Ishikawa (cell line): ENCODE results near the gene PACS1.

Experiments
- CEBPB ChIP-seq: IDR thresholded peaks from 2 replicates; pipeline ENCODE4 v1.6.1; 2012
- CREB1 ChIP-seq: IDR thresholded peaks from 2 replicates; pipeline ENCODE4 v1.6.1; 2012; ENCODE audit warnings: low read depth
- EGR1 ChIP-seq: IDR thresholded peaks from 2 replicates; pipeline ENCODE4 v1.6.1; 2012
- EP300 ChIP-seq: IDR thresholded peaks from 2 replicates; pipeline ENCODE4 v1.6.1; 2012; ENCODE audit warnings: borderline replicate concordance
- FOXM1 ChIP-seq: IDR thresholded peaks from 2 replicates; pipeline ENCODE4 v1.6.1; 2012; ENCODE audit warnings: low read depth, borderline replicate concordance
- MAX ChIP-seq: IDR thresholded peaks from 2 replicates; pipeline ENCODE4 v1.6.1; 2012
- NFIC ChIP-seq: IDR thresholded peaks from 2 replicates; pipeline ENCODE4 v1.6.1; 2012
- RAD21 ChIP-seq: IDR thresholded peaks from 2 replicates; pipeline ENCODE4 v1.6.1; 2012; ENCODE audit warnings: low read depth
- TAF1 ChIP-seq: IDR thresholded peaks from 2 replicates; pipeline ENCODE4 v1.6.1; 2012; ENCODE audit warnings: low read depth, mild to moderate bottlenecking
- TCF12 ChIP-seq: IDR thresholded peaks from 2 replicates; pipeline ENCODE4 v1.6.1; 2012; ENCODE audit warnings: low read depth
- TEAD4 ChIP-seq: IDR thresholded peaks from 2 replicates; pipeline ENCODE4 v1.6.1; 2012
- YY1 ChIP-seq: IDR thresholded peaks from 2 replicates; pipeline ENCODE4 v1.6.1; 2012; ENCODE audit warnings: low read depth
- ZBTB7A ChIP-seq: IDR thresholded peaks from 2 replicates; pipeline ENCODE4 v1.6.1; 2012; ENCODE audit warnings: low read depth
- TF ChIP-seq, protein P1 (sequence below): IDR thresholded peaks from 2 replicates; pipeline ENCODE4 v1.6.1; 2012
- TF ChIP-seq, protein P2 (sequence below): IDR thresholded peaks from 2 replicates; pipeline ENCODE4 v1.6.1; 2012; ENCODE audit warnings: low read depth, mild to moderate bottlenecking

Gene PACS1

GRCh38 chr11:66069715-66070603, at the start of gene PACS1:
Gene PACS1 (plus strand): TSS chr11:66070272. CDS start chr11:66070487, 215 bp downstream.
- TF ChIP-seq ZBTB7A = peak; percentile 65; the same call in 1 of the 2 replicates
- TF ChIP-seq EGR1 = peak; percentile 78; the same call in 1 of the 2 replicates
- no peak for TF ChIP-seq CEBPB
- TF ChIP-seq MAX = peak; percentile 46
- TF ChIP-seq, protein P1, sequence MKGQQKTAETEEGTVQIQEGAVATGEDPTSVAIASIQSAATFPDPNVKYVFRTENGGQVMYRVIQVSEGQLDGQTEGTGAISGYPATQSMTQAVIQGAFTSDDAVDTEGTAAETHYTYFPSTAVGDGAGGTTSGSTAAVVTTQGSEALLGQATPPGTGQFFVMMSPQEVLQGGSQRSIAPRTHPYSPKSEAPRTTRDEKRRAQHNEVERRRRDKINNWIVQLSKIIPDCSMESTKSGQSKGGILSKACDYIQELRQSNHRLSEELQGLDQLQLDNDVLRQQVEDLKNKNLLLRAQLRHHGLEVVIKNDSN = no peak
- peak; percentile 15; the same call in 1 of the 2 replicates for TF ChIP-seq TCF12
- 0 out of 2 replicates have a peak, but pooled peaks have one; percentile 33 for TF ChIP-seq YY1

DNA sequence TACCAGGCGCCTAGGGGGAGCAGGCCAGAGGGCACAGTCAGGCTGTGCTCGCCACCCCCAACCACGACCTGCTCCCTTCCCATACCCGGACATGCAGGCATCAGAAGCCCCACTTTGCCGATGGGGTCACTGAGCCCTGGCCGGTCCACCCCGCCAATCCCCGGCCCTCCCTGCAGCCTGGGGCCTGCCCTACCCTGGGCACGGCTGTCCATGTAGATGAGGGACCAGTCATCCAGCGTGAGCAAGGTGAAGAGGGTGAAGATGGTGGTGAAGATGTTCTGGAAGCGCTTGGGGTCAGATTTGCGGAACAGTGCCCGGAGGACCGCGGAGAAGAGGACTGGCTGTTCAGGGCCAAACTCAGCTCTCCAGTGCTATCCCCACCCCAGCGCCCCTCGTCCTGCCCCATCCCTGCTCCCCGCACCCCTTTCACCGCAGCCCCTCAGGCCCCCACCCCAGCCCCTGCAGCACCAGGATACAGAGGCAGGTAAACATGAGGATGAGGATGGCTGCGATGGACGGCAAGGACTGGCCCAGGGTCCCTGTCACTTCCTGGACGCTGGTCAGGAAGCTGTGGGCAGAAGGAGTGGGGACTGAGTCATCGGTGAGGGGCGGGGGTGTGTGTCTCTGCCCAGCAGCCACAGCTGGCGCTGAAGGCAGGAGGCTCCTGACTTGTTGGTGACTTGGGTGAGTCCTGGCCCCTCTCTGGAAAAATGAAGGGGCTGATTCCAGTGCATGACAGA, 49.3 kb upstream of the PACS1 start:
- TF ChIP-seq MAX (no peak), EP300 (no peak; the same call in 1 of the 2 replicates), TEAD4 (no peak), TAF1 (no peak), NFIC (no peak), TCF12 (no peak), CEBPB (no peak), ZBTB7A (no peak), EGR1 (no peak)

- peak; percentile 88 for TF ChIP-seq RAD21
- TF ChIP-seq, protein P2, sequence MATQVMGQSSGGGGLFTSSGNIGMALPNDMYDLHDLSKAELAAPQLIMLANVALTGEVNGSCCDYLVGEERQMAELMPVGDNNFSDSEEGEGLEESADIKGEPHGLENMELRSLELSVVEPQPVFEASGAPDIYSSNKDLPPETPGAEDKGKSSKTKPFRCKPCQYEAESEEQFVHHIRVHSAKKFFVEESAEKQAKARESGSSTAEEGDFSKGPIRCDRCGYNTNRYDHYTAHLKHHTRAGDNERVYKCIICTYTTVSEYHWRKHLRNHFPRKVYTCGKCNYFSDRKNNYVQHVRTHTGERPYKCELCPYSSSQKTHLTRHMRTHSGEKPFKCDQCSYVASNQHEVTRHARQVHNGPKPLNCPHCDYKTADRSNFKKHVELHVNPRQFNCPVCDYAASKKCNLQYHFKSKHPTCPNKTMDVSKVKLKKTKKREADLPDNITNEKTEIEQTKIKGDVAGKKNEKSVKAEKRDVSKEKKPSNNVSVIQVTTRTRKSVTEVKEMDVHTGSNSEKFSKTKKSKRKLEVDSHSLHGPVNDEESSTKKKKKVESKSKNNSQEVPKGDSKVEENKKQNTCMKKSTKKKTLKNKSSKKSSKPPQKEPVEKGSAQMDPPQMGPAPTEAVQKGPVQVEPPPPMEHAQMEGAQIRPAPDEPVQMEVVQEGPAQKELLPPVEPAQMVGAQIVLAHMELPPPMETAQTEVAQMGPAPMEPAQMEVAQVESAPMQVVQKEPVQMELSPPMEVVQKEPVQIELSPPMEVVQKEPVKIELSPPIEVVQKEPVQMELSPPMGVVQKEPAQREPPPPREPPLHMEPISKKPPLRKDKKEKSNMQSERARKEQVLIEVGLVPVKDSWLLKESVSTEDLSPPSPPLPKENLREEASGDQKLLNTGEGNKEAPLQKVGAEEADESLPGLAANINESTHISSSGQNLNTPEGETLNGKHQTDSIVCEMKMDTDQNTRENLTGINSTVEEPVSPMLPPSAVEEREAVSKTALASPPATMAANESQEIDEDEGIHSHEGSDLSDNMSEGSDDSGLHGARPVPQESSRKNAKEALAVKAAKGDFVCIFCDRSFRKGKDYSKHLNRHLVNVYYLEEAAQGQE = no peak
- no peak for TF ChIP-seq CEBPB
- TF ChIP-seq FOXM1 = no peak
- TF ChIP-seq, protein P1 = no peak
- no peak for TF ChIP-seq YY1
- no peak for TF ChIP-seq TAF1
- no peak for TF ChIP-seq TEAD4
- TF ChIP-seq CREB1 = no peak
- peak; percentile 63 for TF ChIP-seq MAX
- no peak for TF ChIP-seq ZBTB7A
These were observed 47.5 kb upstream of the PACS1 start for GRCh38 chr11:66022401-66023185.

- TF ChIP-seq CEBPB (no peak), TEAD4 (no peak), YY1 (no peak), EGR1 (no peak), MAX (no peak), NFIC (no peak), FOXM1 (no peak), TAF1 (no peak), ZBTB7A (no peak), TCF12 (no peak), RAD21 (no peak), CREB1 (no peak), EP300 (no peak)
- TF ChIP-seq, protein P1 = no peak
- TF ChIP-seq, protein P2 = no peak
These were observed 44.0 kb upstream of the PACS1 start, which contains the start of gene CATSPER1 for GRCh38 chr11:66026017-66026529. Gene CATSPER1 (minus strand): TSS chr11:66026479. CDS start chr11:66026379, 100 bp downstream.
